ENCODE results near the gene TMEM183A. TPM values are rescaled to one million over a fixed set of nuclear protein-coding genes. Genes with fewer than 3 reads are reported as not detected.

TMEM183A gene
- total RNA-seq, 4 donors from 2014 or later: 48.8 to 69.3 (median 61.1) TPM

- DNase-seq (ENCODE audit: low spot score in 2 of 2): no peak
- 95 to 99% methylated on average over 11 of the region's 11 CpGs for WGBS, 2 donors
- intact Hi-C loops (cut with DNase I; ENCODE audit: low total_unique reads): no loop called here
- H3K4me3 ChIP-seq (ENCODE audit: low read depth, poor library complexity, severe bottlenecking): no peak overlapping the region
- TF ChIP-seq POLR2A (IDR thresholded peaks at IDR 0.05): no peak
- no peak for TF ChIP-seq CTCF (IDR thresholded peaks at IDR 0.05)
Observed at GRCh38 chr1:203060115-203060514, 52.9 kb downstream of the TMEM183A start.

- WGBS, 2 donors: 61 to 74% methylated on average over 8 of the region's 8 CpGs
- intact Hi-C loops (cut with DNase I; ENCODE audit: low total_unique reads): no loop called here
Observed at GRCh38 chr1:203063287-203063686, 56.1 kb downstream of the TMEM183A start.

GRCh38 chr1:203065191-203065590 lies 58.0 kb downstream of the TMEM183A start:
- TF ChIP-seq POLR2A (IDR thresholded peaks at IDR 0.05) (no peak), CTCF (IDR thresholded peaks at IDR 0.05) (no peak)
- no peak for DNase-seq (ENCODE audit: low spot score in 2 of 2)
- WGBS, 2 donors: 80 to 89% methylated on average over 7 of the region's 7 CpGs
- no peak overlapping the region for H3K4me3 ChIP-seq (ENCODE audit: low read depth, poor library complexity, severe bottlenecking)
- intact Hi-C loops (cut with DNase I; ENCODE audit: low total_unique reads): no loop called here

More at GRCh38 chr1:203063287-203063686, 56.1 kb downstream of the TMEM183A start:
- no peak for DNase-seq (ENCODE audit: low spot score in 2 of 2)
- TF ChIP-seq POLR2A (IDR thresholded peaks at IDR 0.05) (no peak), CTCF (IDR thresholded peaks at IDR 0.05) (no peak)
- H3K4me3 ChIP-seq (ENCODE audit: low read depth, poor library complexity, severe bottlenecking): no peak overlapping the region

GRCh38 chr1:203065986-203066385 lies 58.8 kb downstream of the TMEM183A start:
- 68 to 92% methylated on average over 2 of the region's 2 CpGs for WGBS, 2 donors

GRCh38 chr1:203066965-203067364 lies 59.8 kb downstream of the TMEM183A start:
- 91 to 95% methylated on average over 3 of the region's 3 CpGs for WGBS, 2 donors
- no peak overlapping the region for H3K4me3 ChIP-seq (ENCODE audit: low read depth, poor library complexity, severe bottlenecking)
- intact Hi-C loops (cut with DNase I; ENCODE audit: low total_unique reads): no loop called here
- no peak for DNase-seq (ENCODE audit: low spot score in 2 of 2)
- no peak for TF ChIP-seq CTCF (IDR thresholded peaks at IDR 0.05)
- TF ChIP-seq POLR2A (IDR thresholded peaks at IDR 0.05): no peak

More at GRCh38 chr1:203065986-203066385, 58.8 kb downstream of the TMEM183A start:
- TF ChIP-seq CTCF (IDR thresholded peaks at IDR 0.05) (no peak), POLR2A (IDR thresholded peaks at IDR 0.05) (no peak)
- DNase-seq (ENCODE audit: low spot score in 2 of 2): no peak
- intact Hi-C loops (cut with DNase I; ENCODE audit: low total_unique reads): no loop called here
- no peak overlapping the region for H3K4me3 ChIP-seq (ENCODE audit: low read depth, poor library complexity, severe bottlenecking)

- 15 to 20% methylated on average over 4 of the region's 4 CpGs for WGBS, 2 donors
- intact Hi-C loops (cut with DNase I; ENCODE audit: low total_unique reads): no loop called here
- TF ChIP-seq CTCF (IDR thresholded peaks at IDR 0.05) (no peak), POLR2A (IDR thresholded peaks at IDR 0.05) (no peak)
- no peak overlapping the region for H3K4me3 ChIP-seq (ENCODE audit: low read depth, poor library complexity, severe bottlenecking)
- DNase-seq (ENCODE audit: low spot score in 2 of 2): no peak
Observed at GRCh38 chr1:203069030-203069747, 62.0 kb downstream of the TMEM183A start.

Measured in lower leg skin (tissue), 4 donors.